EH (cell line): ENCODE data around the gene UBASH3B.
A peak's percentile ranks its signal among the peaks of the same experiment; 100 is the strongest.

Source experiments
- DNase-seq: peaks from one replicate; pipeline ENCODE4 v3.0.0-alpha.2; 2015; ENCODE audit warnings: low read depth

Gene UBASH3B

DNA sequence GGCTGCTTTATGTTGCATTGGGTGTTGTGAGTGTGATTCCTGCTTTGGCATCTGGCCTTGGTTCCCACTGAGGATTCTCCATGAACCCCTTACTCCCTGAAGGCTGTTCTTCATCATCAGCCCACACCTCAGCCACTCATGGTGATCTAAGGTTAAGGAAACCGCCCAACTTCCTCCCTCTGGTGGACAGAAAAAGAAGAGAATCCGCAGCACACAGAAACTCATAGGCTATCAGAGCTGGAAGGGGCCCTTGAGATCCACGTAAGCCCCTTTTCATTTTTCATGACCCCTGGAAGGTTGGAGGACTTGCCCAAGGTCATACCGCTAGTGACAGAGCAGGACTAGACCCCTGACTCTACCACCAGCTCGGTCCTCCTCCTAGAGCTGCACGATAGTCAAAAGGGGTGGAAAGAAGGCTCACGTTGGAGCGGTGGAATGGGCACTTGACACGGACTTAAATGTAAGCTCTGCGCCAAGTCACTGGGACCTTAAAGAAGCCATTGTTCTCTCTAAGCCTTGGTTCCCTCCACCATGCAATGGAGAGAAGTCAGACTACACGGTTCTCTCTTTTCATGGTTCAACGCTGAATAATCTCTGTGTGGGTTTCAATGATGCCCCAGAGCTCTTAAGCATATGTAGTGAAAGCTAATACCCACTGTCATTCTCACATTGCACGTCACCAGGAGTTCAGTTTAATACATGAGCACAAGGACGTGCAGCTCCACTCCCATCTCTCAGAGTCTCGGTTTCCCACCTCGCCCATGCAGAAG is 99.2 kb downstream of the UBASH3B start:
- peak; percentile 49 for DNase-seq

DNA sequence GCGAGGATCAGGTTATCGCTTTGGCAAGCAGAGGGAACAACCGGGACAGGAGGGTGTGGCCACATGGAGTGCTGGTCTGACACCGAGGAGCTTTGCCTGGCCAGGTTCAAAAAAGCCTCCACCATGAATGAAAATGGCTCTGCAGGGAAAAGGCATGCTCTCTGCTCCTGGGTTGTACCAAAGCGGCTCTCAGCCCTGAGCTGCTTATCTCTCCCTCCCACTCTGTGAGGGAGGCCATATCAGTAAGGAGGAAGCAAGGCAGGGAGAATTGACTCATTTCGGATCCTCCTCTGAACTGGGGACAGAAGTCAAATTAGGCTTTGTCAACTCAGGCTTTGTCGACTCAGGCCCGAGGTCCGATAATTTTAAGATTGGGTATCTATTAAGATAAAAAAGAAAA is 99.9 kb downstream of the UBASH3B start:
- no peak for DNase-seq

DNA sequence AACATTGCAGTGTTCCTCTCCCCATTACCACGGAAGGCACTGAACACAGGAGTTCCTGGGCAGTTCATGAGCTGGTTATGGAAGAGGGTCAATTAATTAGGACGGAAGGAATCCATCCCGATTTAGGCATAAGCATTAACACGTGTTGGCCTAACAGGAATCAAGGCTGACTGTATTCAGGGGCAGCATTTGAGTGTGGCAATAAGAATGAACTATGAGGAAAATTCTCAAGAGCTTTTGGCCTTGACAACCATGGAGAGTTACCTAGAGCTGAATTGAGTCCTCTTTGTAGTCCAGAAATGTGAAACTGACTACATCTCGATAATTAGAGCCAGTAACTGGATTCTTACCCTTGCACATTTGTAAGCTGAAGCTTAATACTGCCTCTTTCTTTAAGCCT is 100.4 kb downstream of the UBASH3B start:
- DNase-seq, result no peak

DNA sequence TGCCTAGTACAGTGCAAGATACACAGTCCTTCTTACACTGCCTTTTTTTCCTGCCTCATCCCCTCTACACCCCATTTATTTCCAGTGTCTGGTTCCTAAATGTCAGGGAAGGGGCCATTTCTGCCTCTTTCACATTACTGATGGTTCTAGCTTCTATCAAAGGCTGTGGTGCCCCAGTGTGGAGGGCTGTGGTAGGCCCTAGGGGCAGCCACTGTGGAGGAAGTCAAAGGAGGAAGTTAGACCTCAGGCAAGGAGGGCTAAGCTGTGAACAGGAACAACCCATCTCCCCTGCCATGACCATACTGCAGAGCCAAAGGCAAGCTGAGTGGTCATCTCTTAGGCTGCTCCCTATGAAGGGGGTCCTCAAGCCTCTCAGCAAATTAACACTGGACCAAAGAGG is 100.9 kb downstream of the UBASH3B start:
- DNase-seq, result no peak

DNA sequence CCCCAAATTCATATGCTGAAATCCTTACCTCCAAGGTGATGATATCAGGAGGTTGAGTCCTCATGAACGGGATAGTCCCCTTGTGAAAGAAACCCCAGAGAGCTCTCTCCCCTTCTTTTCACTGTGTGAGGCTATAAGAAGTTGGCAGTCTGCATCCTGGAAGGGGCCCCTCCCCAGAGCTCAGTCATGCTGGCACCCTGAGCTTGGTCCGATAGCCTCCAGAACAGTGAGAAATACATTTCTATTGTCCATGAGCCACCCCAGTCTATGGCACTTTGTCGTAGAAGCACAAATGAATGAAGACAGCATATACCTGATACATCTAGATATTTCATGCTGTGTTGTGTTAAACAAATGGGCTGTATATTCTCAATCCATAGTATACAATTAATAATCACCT is 101.7 kb downstream of the UBASH3B start:
- no peak for DNase-seq

DNA sequence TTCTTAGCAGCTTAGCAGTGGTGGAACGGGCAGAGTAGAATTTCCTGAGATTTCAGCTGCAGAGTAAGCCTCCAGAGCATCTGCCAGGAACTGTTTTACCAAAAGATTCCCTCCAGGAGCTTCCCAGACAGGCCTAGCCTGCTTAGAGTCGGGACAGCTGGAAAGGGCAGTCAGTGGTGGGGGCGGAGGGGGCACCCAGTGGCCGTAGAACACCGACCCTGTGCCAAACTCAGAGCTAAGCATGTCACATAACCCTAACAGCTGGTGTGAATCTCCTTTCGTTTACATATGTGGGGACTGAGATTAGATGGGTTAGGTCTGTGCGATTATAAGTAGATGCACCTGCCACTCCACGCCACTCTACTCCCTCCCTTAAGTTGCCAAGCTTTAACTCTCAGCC is 102.8 kb downstream of the UBASH3B start:
- no peak for DNase-seq

DNA sequence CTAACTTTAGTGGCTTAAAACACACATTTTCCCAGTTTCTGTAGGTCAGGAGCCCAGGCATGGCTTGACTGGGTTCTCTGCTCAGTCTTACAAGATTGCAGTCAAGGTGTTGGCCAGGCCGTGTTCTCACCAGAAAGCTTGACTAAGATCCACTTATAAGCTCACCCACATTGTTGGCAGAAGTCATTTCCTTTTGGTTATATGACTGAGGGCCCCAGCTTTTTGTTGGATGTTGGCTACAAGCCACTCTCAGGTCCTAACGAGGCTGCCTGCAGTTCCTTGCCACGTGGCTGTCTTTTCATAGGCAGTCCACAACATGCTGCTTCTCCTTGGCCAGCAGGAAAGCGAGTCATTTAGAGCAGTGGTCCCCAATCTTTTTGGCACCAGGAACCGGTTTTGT is 103.5 kb downstream of the UBASH3B start:
- peak; percentile 42 for DNase-seq

DNA sequence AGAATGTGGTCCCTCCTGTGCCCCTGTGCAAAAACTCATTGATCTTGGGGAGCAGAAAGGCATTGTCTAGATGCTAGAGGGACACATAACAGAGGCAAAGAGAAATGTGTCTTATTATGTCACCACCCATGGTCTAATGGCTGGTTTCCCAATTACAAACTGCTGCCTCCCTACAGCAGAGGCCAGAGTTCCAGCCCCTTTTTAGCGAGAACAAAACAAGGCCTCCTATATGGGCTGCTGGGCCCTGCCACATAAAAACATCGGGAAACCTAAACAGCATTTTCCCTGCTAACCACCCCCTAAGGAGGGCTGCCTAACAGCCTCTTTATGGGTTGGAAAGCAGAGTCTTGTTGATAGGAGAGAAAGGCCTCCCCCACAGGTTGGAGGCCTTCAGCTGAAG is 107.6 kb downstream of the UBASH3B start:
- no peak for DNase-seq

DNA sequence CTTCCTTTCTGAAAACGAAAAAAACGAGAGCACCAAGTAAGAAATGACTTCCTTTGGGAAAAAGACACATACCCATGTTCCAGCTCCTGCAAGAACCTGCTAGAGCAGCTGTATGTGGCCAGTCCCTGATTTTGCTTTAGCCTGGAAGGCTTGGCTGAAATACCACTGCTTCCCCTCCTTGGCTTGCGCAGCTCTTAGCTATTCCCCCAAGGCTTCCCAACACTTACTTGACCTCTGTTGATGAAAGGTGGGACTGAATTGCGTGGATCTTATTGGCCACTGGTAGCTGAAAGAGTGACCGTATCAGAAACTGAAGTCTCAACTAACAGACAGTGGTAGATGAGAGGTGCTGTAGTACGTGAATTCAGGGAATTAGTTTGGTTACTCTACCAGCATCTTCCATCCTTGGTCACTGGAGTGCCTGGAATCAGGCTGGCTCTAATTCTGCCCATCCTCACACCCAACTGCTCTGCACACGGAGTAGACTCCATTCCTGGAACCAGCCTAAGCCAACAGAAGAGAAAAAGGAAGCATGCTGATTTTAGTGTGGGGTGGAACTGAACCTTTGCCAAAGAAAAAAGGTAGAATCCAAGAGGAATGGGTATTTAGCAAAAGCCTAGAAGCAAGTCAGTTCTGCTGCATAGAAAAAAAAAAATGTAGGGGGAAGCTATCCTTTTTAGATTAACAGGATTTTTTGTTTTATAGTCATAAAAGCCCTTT is 109.0 kb downstream of the UBASH3B start:
- DNase-seq, result no peak

DNA sequence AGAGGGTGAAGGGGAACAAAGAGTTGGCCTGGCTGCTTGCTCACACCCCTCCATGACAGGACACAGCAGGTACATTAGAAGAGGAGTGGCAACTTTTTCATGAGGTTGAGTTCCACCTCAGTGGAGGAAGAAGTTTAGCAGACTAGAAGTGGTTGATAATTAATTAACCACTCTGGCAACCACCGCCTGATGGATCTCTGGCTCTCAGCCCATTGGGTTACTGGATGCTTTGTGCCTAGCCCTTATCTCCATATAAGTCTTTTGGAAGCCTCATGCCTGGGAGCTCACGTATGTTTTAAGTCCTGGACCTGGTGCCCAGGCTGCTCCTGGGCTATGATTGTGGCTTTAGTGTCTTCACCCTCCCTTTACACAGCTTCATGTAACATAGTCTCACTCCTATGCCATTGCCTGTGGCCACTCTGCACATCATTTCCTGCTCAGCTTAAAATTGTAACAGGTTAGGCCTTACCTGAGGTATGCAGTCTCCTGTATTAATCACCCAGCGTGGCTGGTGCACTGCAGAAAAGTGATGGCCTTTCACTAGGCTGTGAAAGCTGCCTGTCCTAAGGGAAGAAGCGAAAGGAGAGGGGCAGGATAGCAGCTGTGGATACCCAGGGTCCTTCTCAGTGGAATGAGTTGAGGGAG is 110.1 kb downstream of the UBASH3B start:
- DNase-seq, result no peak

DNA sequence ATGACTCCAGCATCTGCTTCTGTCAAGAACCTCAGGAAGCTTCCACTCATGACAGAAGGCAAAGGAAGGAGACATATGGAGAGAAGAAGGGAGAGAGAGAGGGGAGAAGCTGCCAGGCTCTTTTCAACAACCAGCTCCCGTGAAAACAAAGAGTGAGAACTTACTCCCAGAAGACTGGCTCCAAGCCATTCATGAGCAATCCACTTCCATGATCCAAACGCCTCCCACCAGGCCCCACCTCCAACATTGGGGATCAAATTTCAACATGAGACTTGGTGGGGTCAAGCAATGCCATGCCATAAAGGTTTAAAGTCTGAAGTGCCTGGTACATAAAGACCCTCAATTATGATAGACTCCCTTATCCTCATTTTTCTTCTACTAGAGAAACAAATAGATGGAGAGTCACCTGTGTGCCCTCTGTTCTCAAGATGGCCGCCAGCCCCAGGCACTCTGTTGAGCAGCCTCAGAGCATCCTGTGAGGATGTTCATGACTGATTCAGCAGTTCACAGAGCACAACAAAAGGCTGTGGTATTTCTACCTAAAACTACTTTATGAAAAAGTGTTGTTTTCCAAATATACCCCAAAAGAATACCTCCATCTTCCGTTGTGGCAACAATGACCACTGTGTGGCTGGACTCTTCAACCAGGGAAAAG is 113.7 kb downstream of the UBASH3B start:
- DNase-seq, result peak; percentile 46

DNA sequence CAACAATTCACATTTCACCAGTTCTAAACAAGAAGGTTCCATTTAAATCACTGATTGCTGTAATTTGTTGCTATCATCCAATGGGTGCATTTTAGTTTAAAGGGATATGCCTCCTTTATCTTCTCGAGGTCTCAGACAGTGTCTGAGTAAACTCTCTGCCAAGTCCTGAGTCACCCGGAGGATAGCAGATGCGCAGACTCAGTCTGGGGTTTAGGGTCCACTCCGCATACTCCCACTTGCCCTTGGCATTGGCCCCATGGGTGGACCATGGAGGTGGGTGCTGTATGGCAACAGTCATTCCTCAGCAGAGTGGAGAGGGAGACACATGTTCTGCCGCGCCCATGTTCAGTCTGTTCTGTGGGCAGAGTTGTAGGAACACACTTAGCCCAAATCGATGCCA is 117.4 kb downstream of the UBASH3B start:
- DNase-seq, result peak; percentile 41

DNA sequence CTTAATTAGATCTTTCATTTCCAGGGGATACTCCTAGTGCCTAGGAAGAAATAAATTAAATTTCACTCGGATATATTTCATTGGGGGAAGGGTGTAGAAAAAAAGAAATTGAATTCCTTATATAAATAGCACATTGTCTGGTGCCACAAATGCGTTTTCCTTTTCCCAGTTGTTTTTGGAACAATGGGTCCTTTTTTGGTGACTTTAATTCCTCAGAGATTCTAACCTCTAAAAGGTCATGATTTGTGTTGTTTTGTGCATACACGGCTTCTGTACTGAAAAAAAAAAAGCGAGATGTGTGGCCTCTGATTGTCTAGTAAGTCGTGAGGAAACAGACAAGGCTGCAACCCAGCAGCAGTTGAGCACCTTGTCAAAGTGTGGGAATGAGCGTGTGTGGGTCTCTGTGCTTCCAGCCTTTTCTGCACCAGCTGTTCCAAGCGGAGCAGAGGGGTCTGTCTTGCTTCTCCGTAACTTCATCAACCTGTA is 118.3 kb downstream of the UBASH3B start:
- no peak for DNase-seq

DNA sequence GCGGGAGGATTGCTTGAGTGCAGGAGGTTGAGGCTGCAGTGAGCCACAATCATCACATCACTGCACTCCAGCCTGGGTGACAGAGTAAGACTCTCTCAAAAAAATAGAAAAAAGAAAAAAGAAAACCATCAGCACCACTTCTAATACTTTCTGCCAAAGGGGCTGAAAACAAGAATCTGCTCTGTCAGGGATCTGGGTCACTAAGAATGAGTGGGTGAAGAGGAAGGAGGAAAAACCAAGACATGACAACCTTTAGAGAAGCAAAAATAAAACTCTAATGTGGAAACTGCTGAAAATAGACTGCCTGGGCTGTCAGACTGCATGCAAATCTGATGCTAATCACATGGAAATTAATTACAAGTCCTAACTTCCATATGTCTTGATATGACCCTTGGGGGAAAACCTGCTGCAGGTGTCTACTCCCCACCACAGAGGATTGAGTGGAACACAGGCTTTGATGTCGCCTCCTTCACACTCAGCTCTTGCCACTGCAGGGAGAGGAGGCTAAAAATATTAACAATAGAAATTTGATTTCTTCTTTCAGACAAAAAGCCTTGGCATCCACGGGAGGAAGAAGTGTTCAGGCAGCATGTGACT is 120.3 kb downstream of the UBASH3B start:
- DNase-seq, result no peak

DNA sequence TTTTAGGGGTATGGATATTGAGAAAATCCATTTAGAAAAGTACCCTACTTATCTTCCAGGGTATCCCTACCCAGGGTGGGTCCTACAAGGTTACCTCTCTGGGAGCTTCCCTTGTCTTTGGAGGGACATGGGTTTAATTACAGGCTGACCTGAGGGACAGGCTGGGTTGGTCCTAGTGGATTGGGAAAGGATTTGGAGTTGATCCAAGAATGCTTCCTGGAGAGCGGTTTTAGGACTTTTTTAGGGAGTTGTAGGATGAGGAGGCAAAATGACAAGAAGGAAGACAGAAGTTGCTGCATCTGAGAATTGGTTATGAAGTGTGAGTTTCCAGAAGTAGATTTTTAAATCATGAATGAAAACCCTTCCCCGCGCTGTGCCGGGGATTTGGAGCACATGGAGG is 121.0 kb downstream of the UBASH3B start:
- peak; percentile 39 for DNase-seq

DNA sequence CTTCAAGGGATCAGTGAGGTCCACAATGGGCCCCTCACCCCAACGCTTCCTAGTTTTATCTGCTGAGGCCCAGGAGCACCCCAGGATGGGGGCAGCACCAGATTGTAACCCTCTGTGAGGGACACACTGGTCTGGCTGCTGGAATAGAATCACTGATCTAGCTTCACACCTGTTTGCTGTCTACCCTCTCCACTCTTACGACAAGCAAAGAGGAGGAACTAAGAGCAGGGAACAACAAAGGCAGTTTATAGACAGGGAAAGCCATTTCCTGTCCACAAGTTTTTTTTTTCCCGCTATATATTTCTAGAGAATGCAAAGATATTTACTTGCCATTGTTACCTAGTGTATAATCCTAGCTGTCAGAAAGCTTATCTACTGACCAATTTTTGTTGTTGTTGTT is 121.8 kb downstream of the UBASH3B start:
- no peak for DNase-seq

DNA sequence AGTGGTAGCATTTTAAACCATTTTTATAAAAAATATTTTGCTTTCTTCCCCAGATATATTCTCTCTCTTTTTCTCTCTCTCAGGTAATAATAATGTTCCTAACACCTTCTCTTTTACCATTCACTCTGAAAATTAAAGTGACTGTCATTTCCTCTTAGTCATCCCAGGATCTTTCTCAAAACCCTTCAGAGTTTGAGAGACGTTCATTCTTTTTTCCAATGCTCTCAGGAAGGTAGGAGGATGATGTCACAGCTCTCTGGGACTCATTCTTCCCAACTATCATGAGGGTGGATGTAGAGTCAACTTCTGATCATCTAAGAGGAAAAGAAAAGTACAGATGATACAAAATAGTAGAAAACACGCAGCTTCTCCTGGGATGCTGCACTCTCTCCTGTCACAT is 122.6 kb downstream of the UBASH3B start:
- peak; percentile 41 for DNase-seq

DNA sequence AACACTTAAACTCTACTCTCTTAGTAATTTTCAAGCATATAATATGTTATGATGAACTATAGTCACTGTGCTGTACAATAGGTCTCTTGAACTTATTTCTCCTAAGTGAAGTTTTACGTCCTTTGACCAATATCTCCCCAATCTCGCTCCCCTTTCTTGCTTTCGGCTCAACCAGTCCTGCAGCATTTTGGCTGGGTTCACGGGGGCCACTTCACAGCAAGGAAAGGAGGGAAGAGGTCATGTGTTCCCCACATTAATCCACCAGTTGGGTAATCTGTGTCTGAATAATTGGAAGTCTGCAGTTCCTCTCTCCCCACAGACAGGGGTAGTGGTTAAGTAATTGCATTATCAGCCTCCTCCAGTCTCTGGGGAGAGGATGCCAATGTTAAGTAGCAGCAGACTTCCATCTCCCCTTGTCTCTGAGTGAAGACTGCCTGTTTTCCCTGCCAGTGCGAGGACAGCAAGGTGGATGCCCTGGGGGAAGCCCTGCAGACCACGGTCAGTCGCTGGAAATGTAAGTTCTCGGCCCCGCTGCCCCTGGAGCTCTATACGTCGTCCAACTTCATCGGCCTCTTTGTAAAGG is 123.6 kb downstream of the UBASH3B start:
- no peak for DNase-seq

DNA sequence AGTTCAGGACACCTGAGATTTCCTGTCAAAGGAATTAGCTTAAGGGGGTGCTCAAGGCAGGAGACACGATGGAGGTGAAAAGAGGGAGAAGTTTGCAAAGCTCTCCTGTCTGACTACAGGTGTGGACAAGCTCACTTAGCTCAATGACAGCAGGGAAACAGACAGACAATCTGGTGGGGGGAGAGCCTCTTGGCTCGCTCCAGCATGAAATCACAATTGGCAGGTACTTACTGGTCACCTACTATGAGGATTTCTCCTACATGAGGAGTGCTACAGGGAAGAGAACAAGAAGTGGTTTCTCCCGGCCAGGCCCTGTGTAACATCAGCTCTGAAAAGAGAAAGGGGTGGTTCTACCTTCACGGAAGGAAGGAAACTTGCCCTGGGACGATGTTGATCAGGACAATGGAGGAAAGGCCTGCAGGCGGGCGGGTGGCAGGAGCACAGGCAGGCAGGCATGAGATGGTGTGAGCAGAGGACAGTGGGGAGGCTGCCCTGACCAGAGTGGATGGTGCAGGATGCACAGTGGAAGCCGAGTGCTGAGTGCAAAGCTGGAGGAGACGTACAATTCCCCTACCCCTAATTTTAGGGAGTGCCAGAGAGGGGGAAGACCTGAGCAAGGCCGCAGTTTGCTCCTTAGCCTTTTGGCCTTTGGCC is 124.9 kb downstream of the UBASH3B start:
- DNase-seq, result no peak

DNA sequence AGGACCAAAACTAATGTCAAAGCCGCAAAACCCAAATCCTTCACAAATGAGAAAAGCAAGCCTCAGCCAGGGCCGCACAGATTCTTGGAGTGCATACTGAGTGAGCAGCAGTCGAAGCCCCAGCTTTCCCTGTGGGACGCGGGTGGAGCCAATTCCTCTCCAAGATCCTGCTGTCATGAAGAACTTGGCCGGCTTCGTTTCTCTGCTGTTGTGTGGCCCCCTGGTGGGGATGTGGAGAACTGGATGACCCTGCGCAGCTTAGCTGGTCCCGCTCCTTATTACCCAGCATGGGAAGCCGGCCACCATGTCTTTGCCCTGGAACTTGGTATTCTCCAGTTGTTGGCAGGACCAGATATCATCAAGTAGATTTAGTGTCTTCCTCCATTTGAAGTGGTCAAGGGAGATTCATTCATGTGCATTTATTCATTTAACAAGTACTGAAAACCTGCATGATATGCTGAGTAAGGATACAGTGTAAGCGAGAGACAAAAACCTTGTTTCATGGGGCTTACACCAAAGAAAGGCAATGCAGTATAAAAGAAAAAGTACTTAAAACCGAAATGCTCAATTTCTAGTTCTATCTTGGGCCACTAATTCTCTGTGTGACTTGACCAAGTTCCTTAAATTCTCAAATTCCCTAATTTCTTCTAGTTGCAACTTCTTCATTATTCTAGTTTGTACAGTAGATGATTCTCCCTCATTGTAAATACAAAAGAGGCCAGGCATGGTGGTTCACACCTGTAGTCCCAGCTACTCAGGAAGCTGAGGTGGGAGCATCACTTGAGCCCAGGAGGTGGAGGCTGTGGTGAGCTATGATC is 126.1 kb downstream of the UBASH3B start:
- DNase-seq, result peak; percentile 92
